Measurements from ENCODE around the gene ANXA2R.

DNA sequence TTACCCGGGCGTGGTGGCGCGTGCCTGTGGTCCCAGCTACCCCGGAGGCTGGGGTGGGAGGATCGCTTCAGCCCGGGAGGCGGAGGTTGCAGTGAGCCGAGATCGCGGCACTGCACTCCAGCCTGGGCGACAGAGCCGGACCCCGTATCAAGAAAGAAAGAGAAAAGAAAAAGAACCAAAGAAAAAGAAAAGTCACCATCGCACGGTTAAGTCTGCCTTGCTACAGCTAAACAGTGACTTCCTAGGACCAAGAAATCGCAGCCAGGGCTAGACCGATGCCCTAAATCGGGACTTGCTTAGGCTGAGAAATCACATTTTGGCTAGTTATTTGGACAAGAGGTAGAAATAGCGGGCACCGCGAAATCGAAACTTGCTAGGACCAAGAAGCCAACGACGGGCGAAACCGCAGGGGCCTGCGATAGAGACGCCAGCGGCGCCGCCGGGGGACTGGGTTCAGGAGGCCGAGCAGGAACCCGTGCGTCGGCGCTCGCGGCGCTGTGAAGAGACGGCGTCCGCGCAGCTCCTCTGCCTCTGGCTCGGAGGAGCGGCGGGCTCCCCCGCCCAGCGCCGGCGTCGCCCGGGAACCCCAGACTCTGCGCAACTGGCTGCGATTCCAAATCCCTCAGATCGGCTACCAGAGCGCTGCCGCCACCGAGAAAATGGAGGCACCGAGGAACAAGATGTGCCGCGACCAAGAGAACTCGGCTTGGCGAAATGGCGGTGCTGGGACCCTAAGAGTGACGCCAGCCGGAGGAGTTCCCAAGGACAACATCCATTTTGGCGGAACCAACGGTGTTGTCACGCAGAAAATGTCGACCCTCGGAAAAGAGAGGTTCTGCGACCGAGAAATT is 26.1 kb upstream of the ANXA2R start:
- TF ChIP-seq, protein P1, sequence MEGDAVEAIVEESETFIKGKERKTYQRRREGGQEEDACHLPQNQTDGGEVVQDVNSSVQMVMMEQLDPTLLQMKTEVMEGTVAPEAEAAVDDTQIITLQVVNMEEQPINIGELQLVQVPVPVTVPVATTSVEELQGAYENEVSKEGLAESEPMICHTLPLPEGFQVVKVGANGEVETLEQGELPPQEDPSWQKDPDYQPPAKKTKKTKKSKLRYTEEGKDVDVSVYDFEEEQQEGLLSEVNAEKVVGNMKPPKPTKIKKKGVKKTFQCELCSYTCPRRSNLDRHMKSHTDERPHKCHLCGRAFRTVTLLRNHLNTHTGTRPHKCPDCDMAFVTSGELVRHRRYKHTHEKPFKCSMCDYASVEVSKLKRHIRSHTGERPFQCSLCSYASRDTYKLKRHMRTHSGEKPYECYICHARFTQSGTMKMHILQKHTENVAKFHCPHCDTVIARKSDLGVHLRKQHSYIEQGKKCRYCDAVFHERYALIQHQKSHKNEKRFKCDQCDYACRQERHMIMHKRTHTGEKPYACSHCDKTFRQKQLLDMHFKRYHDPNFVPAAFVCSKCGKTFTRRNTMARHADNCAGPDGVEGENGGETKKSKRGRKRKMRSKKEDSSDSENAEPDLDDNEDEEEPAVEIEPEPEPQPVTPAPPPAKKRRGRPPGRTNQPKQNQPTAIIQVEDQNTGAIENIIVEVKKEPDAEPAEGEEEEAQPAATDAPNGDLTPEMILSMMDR (IDR thresholded peaks at IDR 0.05; ENCODE audit: borderline replicate concordance, extremely low read depth, low read length, poor library complexity, severe bottlenecking), result peak; percentile 3
- no peak for TF ChIP-seq EZH2 (IDR thresholded peaks at IDR 0.05; ENCODE audit: borderline replicate concordance, low read depth, low read length, severe bottlenecking)
